Measurements from ENCODE around the gene UBE2S.

DNA sequence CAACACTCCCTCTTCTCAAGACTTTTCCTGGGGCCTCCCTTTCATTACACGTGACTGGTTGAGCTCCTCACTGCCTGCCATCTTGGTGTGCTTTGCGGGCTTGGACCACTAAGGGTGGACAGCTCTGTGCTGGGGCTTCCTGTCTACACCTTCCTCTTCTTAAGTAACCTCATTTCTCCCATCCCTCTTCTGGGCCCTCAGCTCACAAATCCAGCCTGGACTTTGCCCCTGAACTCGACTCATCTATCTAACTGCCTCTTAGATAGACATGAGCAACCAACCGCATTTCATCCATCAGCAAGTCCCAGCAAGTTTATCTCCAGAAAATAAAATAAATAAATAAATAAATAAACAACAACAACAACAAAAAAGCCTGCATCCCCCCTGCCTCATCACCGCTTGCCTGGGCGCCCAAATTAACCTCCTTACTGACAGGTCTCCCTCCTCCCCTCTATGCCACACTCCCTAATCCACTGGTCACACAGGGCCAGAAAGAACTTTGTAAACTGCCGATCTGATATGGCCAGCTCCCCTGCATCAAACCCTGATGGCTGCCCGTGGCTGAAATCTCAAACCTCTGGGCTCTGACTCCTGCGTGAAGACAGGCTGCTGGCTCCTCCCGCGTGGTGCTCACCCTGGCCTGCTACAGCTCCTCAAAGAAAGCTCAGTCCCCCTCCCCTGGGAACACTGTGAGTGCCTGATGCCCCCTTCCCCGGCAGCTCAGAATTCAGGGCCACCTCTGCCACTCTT, 46.1 kb upstream of the UBE2S start:
- TF ChIP-seq, protein P1, sequence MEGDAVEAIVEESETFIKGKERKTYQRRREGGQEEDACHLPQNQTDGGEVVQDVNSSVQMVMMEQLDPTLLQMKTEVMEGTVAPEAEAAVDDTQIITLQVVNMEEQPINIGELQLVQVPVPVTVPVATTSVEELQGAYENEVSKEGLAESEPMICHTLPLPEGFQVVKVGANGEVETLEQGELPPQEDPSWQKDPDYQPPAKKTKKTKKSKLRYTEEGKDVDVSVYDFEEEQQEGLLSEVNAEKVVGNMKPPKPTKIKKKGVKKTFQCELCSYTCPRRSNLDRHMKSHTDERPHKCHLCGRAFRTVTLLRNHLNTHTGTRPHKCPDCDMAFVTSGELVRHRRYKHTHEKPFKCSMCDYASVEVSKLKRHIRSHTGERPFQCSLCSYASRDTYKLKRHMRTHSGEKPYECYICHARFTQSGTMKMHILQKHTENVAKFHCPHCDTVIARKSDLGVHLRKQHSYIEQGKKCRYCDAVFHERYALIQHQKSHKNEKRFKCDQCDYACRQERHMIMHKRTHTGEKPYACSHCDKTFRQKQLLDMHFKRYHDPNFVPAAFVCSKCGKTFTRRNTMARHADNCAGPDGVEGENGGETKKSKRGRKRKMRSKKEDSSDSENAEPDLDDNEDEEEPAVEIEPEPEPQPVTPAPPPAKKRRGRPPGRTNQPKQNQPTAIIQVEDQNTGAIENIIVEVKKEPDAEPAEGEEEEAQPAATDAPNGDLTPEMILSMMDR (IDR thresholded peaks at IDR 0.05; ENCODE audit: poor library complexity, severe bottlenecking) = no peak
- TF ChIP-seq POLR2AphosphoS5 (IDR thresholded peaks at IDR 0.05) (no peak), EP300 (conservative IDR thresholded peaks at IDR 0.05; ENCODE audit: poor library complexity, severe bottlenecking) (no peak), EZH2 (IDR thresholded peaks at IDR 0.05; ENCODE audit: borderline replicate concordance, insufficient read depth, low read length, poor library complexity, severe bottlenecking) (no peak), SMC3 (conservative IDR thresholded peaks at IDR 0.05; ENCODE audit: poor library complexity) (no peak)
